ENCODE results near the gene KCTD14. TPM values are rescaled to one million over a fixed set of nuclear protein-coding genes. Genes with fewer than 3 reads are reported as not detected.
A peak's percentile ranks its signal among the peaks of the same experiment; 100 is the strongest.

KCTD14 gene
- total RNA-seq, 1 experiment from 2014 or later = 12.5 TPM

DNA sequence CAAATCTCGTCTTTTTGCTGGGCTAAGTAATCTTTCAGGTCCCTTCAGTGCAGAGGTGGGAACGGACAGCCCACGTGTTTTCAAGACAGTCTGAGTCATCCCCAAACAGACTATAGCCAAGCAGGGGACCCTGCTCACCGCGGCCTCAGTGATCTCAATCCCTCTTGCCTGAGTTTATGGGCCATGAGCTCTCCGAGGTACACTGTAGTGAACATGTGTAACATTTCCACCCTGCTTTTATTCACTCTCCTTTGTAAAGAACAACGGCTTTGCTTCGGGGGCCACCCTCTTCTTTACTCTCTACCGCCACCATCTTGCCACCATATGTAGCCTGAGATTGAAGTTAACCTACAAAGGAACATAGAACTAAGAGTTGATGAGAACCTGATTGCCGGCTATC lies 11.5 kb upstream of the KCTD14 start:
- Histone ChIP-seq H2BK5ac (ENCODE audit: insufficient read length, low read length) (no peak overlapping the region), H3K9me3 (ENCODE audit: control insufficient read depth, low read depth, low read length) (no peaks in the 10 kb centered on the region), H3K9ac (ENCODE audit: extremely low read depth, insufficient read length, low read length) (no peak overlapping the region), H3T11ph (ENCODE audit: low read length) (no peak overlapping the region), H2AFZ (ENCODE audit: low read length) (no peak overlapping the region), H3K23ac (ENCODE audit: insufficient read length, low read depth, low read length) (no peak overlapping the region), H3K4me1 (ENCODE audit: insufficient read depth, low read length) (no peaks in the 10 kb centered on the region), H4K20me1 (ENCODE audit: control insufficient read depth, insufficient read depth, insufficient read length) (no peaks in the 10 kb centered on the region), H3K4me2 (ENCODE audit: insufficient read depth, insufficient read length, low read length) (no peak overlapping the region), H2BK12ac (ENCODE audit: insufficient read length, low read depth, low read length) (no peak overlapping the region), H4K5ac (ENCODE audit: insufficient read length, low read depth, low read length) (no peak overlapping the region), H3K79me1 (ENCODE audit: insufficient read depth, low read depth, low read length, poor library complexity, severe bottlenecking) (no peaks in the 10 kb centered on the region), H2BK20ac (ENCODE audit: low read depth, low read length, poor library complexity, severe bottlenecking) (no peak overlapping the region), H4K8ac (replicated peaks; ENCODE audit: insufficient read length, low read depth, low read length) (no peak overlapping the region), H2BK120ac (ENCODE audit: low read depth, low read length, poor library complexity, severe bottlenecking) (no peak overlapping the region), H3K27me3 (ENCODE audit: insufficient read depth, low read length) (no peaks in the 10 kb centered on the region), H3K23me2 (ENCODE audit: insufficient read length, low read depth, low read length, poor library complexity, severe bottlenecking) (peaks cover 2% of the 10 kb centered on the region), H2BK15ac (ENCODE audit: low read depth, low read length) (no peak overlapping the region), H3K56ac (ENCODE audit: insufficient read length, low read depth, low read length) (no peak overlapping the region), H3K18ac (ENCODE audit: insufficient read length, low read depth, low read length) (peak overlapping the region; percentile 40), H3K79me2 (ENCODE audit: insufficient read depth, low read length) (no peaks in the 10 kb centered on the region), H3K14ac (ENCODE audit: insufficient read depth, low read length) (no peak overlapping the region), H3K4ac (ENCODE audit: low read depth, low read length) (no peak overlapping the region), H3K27ac (ENCODE audit: insufficient read length, low read depth, low read length) (no peak overlapping the region), H4K91ac (ENCODE audit: insufficient read length, low read depth, low read length) (no peak overlapping the region), H2AK5ac (ENCODE audit: insufficient read length, low read length) (no peak overlapping the region)
- no peak overlapping the region for H3K4me3 Mint-ChIP-seq
- peak overlapping the region in 1 of 3 experiments; percentile 17; a peak in 2 of 7 replicates for H3K27ac Mint-ChIP-seq
- TF ChIP-seq, protein P1, sequence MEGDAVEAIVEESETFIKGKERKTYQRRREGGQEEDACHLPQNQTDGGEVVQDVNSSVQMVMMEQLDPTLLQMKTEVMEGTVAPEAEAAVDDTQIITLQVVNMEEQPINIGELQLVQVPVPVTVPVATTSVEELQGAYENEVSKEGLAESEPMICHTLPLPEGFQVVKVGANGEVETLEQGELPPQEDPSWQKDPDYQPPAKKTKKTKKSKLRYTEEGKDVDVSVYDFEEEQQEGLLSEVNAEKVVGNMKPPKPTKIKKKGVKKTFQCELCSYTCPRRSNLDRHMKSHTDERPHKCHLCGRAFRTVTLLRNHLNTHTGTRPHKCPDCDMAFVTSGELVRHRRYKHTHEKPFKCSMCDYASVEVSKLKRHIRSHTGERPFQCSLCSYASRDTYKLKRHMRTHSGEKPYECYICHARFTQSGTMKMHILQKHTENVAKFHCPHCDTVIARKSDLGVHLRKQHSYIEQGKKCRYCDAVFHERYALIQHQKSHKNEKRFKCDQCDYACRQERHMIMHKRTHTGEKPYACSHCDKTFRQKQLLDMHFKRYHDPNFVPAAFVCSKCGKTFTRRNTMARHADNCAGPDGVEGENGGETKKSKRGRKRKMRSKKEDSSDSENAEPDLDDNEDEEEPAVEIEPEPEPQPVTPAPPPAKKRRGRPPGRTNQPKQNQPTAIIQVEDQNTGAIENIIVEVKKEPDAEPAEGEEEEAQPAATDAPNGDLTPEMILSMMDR (conservative IDR thresholded peaks at IDR 0.05) = peak; percentile 42
- no peaks in the 10 kb centered on the region; a peak in 1 of 5 replicates for H3K9me3 Mint-ChIP-seq
- H3K36me3 Mint-ChIP-seq (ENCODE audit: insufficient read depth in 1 of 3, low read depth in 3 of 3) = no peaks in the 10 kb centered on the region
- no peak for DNase-seq
- H3K27me3 Mint-ChIP-seq (ENCODE audit: low read depth) = no peaks in the 10 kb centered on the region
- no CpG with 5 or more reads among the region's 10 CpGs for WGBS (ENCODE audit: extremely low coverage, insufficient read length, low lambda C conversion rate)
- peaks cover 3 to 17% of the 10 kb centered on the region in 2 experiments for H3K4me1 Mint-ChIP-seq
